Neutrophil (primary cell): ENCODE data around the gene DDIAS.

Experiments
- H3K27ac ChIP-seq: fragments of 200-600 bp; sonication (generic); 2 replicates; pipeline ENCODE4 v1.5.1; 2016; ENCODE audit warnings: mild to moderate bottlenecking, moderate library complexity
- H3K27me3 ChIP-seq: fragments of 200-600 bp; sonication (generic); 2 replicates; pipeline ENCODE4 v1.6.0; 2016; ENCODE audit warnings: mild to moderate bottlenecking
- H3K36me3 ChIP-seq: fragments of 200-600 bp; sonication (generic); 2 replicates; pipeline ENCODE4 v1.5.1; 2017
- H3K4me1 ChIP-seq, 2 experiments: fragments of 200-600 bp in 1 of 2; sonication (generic) in 1 of 2; 1 replicate in 1 of 2; 2 replicates in 1 of 2; pipeline versions ENCODE4 v1.5.1 to v1.6.1; 2013 to 2016; ENCODE audit warnings: low read depth in 1 of 2, low read length in 1 of 2, mild to moderate bottlenecking in 1 of 2, moderate library complexity in 1 of 2; ENCODE audit not compliant: control insufficient read depth in 1 of 2, insufficient read depth in 1 of 2
- H3K4me3 ChIP-seq, 2 experiments: fragments of 200-600 bp in 1 of 2; sonication (generic) in 1 of 2; 1 replicate in 1 of 2; 2 replicates in 1 of 2; pipeline ENCODE4 v1.5.1; 2013 to 2016; ENCODE audit warnings: low read depth in 1 of 2, low read length in 1 of 2, mild to moderate bottlenecking in 1 of 2, moderate library complexity in 1 of 2
- H3K9me3 ChIP-seq: fragments of 200-600 bp; sonication (generic); 2 replicates; pipeline ENCODE4 v1.5.1; 2016
- CTCF ChIP-seq: fragments of 200-600 bp; sonication (generic); IDR thresholded peaks from 2 replicates; pipeline ENCODE4 v1.5.1; 2016; ENCODE audit warnings: antibody characterized with exemption

DDIAS gene

GRCh38 chr11:82903843-82904586 lies 2.5 kb downstream of the DDIAS start:
- TF ChIP-seq CTCF = no peak
- Histone ChIP-seq H3K27me3 (no peaks in the 10 kb centered on the region), H3K4me1 (peaks cover 37 to 44% of the 10 kb centered on the region in 2 experiments), H3K4me3 (no peak overlapping the region), H3K36me3 (no peaks in the 10 kb centered on the region), H3K27ac (no peak overlapping the region), H3K9me3 (no peaks in the 10 kb centered on the region)

DNA sequence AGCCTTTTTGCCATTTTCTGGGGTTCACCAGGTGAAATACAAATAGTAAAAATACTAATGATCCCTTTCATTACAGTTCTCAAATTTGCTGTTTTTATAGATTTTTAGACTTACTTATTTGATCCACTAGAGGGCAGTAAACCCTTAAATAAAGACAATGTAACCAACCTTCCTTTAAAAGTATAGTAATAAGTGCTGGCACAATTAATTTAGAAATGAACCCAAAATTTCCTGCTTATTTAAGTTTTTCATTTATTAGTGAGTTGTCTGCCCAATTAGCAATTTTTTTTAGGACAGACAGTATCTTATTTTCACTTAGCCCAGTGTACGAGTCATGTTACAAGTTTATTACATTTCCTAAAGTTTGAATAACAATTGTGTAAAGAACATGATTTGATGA lies 4.7 kb downstream of the DDIAS start:
- Histone ChIP-seq H3K27me3 (no peaks in the 10 kb centered on the region), H3K4me3 (no peak overlapping the region), H3K27ac (no peak overlapping the region), H3K4me1 (peaks cover 19 to 28% of the 10 kb centered on the region in 2 experiments), H3K36me3 (no peaks in the 10 kb centered on the region), H3K9me3 (no peaks in the 10 kb centered on the region)
- peak; percentile 50 for TF ChIP-seq CTCF

DNA sequence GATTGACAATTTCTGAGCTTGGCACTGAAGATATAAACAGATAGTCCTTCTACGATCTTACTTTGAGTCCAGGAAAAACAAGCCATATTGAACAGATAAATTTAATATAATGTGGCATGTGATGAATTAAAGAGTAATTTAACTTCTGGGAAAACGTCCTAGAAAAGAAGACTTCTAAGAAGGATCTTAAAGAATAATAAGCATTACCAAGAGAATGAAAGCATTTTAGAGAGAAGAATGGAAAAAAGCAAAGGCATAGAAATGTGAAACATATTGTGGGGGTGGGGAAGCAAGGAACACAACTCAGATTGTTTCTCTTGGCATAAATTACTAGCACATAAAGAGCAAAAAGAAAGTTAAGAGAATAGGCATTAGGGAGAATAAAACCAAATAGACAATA lies 5.4 kb downstream of the DDIAS start:
- Histone ChIP-seq H3K36me3 (no peaks in the 10 kb centered on the region), H3K27ac (peak overlapping the region; percentile 12), H3K9me3 (no peaks in the 10 kb centered on the region), H3K27me3 (no peaks in the 10 kb centered on the region), H3K4me3 (no peak overlapping the region), H3K4me1 (peaks cover 15 to 23% of the 10 kb centered on the region in 2 experiments)
- TF ChIP-seq CTCF = no peak

DNA sequence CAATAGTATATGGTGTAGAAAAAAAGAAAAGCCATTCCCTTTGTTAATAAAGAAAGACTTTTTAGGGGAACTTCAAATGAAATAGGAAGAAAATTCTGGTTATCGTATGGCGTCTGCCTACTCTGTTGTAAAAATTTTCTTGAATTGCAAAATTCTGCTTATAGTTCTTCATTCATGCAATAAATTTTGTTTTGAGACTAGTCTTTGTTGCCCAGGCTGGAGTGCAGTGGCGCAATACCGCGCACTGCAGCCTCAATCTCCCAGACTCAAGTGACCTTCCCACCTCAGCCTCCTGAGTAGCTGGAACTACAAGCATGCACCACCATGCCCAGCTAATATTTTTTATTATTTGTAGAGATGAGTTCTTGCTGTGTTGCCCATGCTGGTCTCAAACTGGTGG lies 5.8 kb downstream of the DDIAS start:
- H3K4me1 ChIP-seq = peaks cover 11 to 19% of the 10 kb centered on the region in 2 experiments
- H3K9me3 ChIP-seq = no peaks in the 10 kb centered on the region
- H3K27me3 ChIP-seq = no peaks in the 10 kb centered on the region
- no peaks in the 10 kb centered on the region for H3K36me3 ChIP-seq
- TF ChIP-seq CTCF = no peak
- H3K27ac ChIP-seq = peak overlapping the region; percentile 38
- no peak overlapping the region for H3K4me3 ChIP-seq

- H3K4me1 ChIP-seq = peaks cover 8 to 18% of the 10 kb centered on the region in 2 experiments
- H3K36me3 ChIP-seq = peaks cover 3% of the 10 kb centered on the region
- no peak for TF ChIP-seq CTCF
- H3K27ac ChIP-seq = no peak overlapping the region
- no peak overlapping the region for H3K4me3 ChIP-seq
- H3K27me3 ChIP-seq = no peaks in the 10 kb centered on the region
- no peaks in the 10 kb centered on the region for H3K9me3 ChIP-seq
These were observed 6.8 kb downstream of the DDIAS start for GRCh38 chr11:82908311-82908710.
